Embryonic facial prominence (tissue), 1 donor: ENCODE data around the gene MPV17L2.
"Not testable (repeated sequence)": the region's sequence is repeated elsewhere in the genome, so short reads cannot be mapped to it uniquely, and the experiment has no call there.

Experiments used
- DNase-seq: peaks from one replicate; pipeline ENCODE4 v3.0.0-alpha.2; 2016; ENCODE audit errors: extremely low spot score

Gene MPV17L2

GRCh38 chr19:18192673-18193387, at the start of gene MPV17L2:
TSS of gene MPV17L2 (plus strand) at chr19:18193218. CDS start at chr19:18193282, 64 bp downstream.
- peak; percentile 98 for DNase-seq

GRCh38 chr19:18143902-18144301, 49.1 kb upstream of the MPV17L2 start:
- no peak for DNase-seq

- DNase-seq, result no peak
These were observed 48.7 kb upstream of the MPV17L2 start for GRCh38 chr19:18144361-18144760.

DNA sequence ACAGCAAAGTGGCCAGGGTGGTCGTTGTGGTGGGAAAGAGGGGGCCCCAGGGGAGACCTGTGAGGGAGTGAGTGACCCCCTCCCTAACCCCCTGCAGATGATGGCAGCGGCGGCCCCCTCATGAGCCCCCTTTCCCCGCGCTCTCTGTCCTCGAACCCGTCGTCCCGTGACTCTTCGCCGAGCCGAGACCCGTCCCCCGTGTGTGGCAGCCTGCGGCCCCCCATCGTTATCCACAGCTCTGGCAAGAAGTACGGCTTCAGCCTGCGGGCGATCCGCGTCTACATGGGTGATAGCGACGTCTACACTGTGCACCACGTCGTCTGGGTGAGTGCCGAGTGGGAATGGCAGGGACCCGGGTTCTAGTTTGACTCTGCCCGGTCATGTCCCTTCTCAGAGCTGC, 48.1 kb upstream of the MPV17L2 start:
- DNase-seq, result no peak

- no peak for DNase-seq
These were observed 47.5 kb upstream of the MPV17L2 start for GRCh38 chr19:18145391-18145999.

DNA sequence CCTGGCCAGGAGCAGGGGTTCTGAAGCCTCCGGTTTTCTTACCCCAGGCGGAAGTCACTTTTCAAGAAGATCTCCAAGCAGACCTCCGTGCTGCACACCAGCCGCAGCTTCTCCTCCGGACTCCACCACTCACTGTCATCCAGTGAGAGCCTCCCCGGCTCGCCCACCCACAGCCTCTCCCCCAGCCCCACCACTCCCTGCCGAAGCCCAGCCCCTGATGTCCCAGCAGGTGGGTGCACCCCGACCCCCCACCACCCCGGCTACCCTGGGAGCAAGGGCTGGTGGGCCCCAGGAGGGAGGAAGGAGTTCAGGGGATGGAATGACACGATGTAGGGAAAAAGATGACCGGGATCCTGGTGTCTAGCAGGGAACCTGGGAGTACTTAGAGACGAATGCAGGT, 45.6 kb upstream of the MPV17L2 start:
- DNase-seq, result no peak

GRCh38 chr19:18149596-18149975, 43.4 kb upstream of the MPV17L2 start:
- DNase-seq, result no peak

DNA sequence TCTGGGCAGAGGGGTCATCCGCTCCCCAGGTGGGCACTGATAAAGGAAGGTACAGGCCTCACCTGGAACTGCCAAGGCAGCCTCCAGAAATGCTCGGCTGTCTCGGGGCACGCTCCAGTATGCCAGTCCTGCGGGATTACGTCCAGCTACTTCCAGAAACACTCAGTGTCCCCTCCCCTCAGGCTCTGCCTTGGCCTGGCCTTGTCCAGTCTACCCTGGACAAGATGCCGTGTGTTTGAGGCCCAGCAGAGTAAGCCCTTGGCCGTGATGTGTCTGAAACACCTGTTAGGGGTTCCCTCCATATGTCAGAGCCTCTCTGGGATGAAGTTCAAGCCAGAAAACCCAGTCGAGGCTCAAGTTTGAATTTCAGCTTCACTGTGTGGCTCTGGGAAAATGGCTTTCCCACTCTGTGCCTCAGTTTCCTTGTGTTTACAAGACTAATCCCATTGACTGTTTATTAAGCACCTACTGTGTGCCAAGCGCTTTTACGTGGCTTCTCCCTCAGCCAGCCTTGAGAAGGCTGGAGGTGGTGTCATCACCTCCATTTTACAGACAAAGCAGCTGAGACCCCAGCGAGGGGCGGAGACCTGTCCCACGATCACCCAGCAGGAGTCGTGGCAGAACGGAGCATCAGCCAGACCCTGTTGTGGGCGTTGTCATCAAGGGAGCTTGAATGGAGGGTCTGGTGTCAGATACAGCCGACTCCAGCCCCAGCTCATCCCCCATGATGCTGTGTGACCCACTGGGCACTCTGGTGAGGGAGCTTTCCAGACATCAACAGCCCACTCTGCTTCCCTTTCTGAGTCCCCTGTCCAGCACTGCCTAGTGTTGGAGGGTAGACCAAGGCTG, 42.0 kb upstream of the MPV17L2 start:
- no peak for DNase-seq

DNA sequence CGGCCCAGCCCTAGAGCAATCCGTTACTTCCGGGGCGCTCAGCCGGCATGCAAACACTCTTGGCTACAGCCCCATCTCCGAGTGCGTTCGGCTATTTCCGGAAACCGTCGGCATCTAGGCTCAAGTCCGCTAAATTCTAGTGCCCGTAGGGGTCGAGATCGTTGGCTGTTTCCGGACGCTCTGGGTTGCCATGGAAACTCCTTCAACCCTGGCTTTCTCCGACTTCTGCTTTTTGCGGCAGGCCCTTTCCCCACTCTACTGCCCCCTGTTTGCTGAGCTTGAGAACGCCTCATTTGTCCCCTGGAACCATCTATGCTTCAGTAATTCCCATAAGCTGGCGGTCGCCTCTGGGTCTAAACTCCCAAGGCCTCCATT, 40.6 kb upstream of the MPV17L2 start:
- peak; percentile 90 for DNase-seq

GRCh38 chr19:18152817-18153555, 40.0 kb upstream of the MPV17L2 start, which contains the start of gene PIK3R2:
TSS of gene PIK3R2 (plus strand) at chr19:18153163. CDS start at chr19:18155880, 2,717 bp downstream.
- DNase-seq, result peak; percentile 98

DNA sequence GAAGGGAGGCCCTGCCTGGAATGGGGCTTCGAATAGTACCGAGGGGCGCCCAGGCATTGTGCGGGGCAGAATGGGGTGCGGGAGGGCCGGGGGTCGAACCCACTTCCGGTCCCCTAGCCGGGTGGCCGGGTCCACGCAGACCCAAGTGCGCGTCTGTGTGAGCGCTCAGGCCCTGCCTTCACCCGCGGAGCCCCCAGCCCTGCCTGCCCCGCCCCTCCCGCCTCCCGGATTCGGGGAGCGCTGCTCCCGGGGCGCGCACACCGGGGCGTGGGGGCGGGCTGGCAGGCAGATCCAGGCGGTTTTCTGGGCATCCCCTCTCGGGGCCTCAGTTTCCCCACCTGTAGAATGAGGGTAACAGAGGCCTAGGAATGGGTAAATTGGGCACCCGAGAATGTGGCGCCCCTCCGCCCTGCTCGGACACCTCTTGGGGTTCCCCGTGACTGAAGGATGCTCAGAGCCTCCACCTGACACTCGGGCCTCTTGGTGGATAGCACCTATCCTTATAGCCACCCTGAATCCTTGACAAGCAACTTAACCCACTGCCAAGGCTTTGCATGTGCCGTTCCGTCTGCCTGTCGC, 39.4 kb upstream of the MPV17L2 start:
- DNase-seq, result no peak

DNA sequence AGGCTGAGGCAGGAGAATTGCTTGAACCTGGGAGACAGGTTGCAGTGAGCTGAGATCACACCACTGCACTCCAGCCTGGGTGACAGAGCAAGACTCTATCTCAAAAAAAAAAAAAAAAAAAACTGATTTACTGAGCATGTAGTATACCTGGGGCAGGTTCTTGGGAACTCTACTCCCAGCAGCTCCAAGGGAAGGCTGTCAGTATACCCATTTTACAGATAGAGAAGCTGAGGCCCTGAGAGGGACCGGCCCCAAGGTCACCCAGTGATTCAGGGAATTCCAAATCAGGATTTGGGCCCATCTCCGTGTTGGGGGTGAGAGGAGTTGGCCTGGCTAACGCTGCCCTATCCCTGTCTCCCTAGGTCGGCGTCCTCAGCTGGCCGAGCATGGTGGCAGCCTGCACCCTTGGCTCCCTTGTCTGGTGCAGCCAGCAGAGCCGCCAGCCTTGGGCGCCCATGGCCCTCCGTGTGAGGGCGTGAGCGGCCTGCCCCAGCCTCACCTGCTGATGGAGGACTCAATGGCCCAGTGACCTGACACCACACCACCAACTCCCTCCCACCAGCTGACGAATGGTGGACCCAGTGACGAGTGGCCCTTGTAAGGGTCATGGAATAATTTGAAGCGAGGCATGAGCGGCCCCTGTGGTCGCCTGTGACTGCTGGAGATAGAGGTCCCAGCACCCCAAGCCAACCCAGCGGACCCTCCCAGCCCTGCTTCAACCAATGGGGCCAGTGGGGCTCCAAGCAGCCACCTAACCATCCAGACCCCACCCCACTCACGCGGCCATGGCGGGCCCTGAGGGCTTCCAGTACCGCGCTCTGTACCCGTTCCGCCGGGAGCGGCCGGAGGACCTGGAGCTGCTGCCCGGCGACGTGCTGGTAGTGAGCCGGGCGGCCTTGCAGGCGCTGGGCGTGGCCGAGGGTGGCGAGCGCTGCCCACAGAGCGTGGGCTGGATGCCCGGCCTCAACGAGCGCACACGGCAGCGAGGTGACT, 37.6 kb upstream of the MPV17L2 start:
- DNase-seq, result no peak

DNA sequence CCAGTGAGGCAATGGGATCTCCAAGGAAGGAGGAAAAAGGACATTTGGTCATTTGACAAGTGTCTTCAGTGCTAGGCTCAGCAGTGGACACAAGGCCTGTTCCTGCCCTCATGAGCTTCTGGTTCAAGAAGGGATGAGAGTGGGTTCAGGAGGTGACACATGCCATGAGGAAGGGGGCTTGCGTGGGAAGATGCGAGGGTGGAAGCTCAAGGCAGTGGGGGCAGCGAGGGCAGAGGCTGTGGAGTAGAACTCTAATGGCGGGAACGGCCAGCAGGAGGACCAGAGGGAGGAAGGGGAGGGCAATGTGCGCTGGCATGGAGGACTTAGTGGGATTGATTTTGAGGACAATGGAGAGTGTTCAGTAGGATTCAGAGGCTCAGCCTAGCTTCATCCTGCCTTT, 36.8 kb upstream of the MPV17L2 start:
- DNase-seq, result no peak

DNA sequence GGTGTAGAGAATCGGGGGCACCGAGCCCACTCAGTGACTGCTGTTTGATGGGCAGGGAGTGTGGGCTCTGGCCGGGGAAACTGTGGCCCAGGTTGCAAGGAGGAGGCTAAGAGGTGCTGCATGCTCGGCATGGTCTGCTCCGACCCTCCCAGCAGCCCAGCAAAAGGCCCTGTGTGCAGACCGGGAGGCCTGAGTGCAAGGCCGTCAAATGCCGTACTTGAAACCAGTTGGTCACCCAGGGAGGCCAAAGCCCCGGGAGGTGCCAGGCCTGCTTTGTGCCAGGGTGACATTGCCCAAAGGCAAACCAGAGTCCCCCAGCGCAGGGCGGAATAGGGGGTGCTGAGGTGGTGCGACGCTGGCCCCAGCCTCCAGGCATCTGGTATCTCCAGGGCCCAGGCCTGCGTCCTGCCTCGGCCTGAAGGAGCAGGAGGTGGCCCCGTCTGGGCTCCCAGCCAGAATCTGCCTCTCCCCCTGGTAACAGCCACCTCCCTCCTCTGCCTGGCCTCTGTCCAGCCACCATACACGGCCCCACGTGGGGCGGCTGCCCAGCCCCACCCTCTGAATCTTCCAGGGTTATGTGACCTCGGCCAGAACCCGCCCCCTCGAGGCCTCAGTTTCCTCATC, 36.1 kb upstream of the MPV17L2 start:
- DNase-seq, result no peak

DNA sequence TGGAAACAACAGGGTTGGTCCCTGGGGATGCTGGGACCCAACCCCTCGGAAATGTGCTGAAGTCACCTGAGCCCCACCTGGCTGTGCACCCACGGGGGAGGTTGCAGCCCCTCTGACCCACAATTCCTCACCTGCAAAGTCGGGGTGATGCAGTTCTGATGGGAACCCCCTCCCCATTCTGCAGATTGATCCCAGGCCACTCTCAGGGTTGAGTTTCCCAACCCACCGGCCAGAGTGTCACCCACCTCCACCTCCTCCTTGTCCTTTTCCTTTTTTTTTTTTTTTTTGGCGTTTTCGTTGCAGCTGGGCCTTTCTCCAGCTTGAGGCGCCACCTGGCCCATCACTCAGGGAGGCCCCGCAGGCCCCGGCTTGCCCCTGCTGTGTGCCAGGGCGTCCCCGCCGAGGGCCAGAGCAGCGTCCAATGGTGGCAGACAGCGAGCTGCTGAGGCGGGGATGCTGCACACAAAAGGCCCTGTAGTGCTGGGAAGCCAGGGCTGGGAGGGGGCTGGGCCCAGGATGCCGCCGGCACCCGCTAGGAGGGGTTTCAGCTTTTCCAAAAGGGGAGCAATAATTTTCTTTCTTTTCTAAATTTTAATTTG, 35.5 kb upstream of the MPV17L2 start:
- DNase-seq, result no peak

- no peak for DNase-seq
These were observed 34.6 kb upstream of the MPV17L2 start for GRCh38 chr19:18158467-18158866.

GRCh38 chr19:18159059-18159616, 33.9 kb upstream of the MPV17L2 start:
- not testable (repeated sequence) for DNase-seq

- DNase-seq, result no peak
These were observed 33.2 kb upstream of the MPV17L2 start for GRCh38 chr19:18159810-18160209.

GRCh38 chr19:18160493-18160970, 32.5 kb upstream of the MPV17L2 start:
- DNase-seq, result no peak
